Frontal cortex (tissue), 4 donors: ENCODE results near the gene ZNF827. TPM values are rescaled to one million over a fixed set of nuclear protein-coding genes. Genes with fewer than 3 reads are reported as not detected.

ENCODE experiments used
- DNase-seq, 2 donors: peaks; one replicate each; pipeline ENCODE4 v3.0.0; 2012; ENCODE audit warnings: low spot score in 2 of 2
- FAIRE-seq: peaks from 2 replicates; lab custom pipeline; 2012; peaks lifted over from hg19 to GRCh38; lab: Jason Lieb, UNC
- total RNA-seq: library from RNA; depleted of rRNA; stranded (reverse); fragments of >200 nt; gene quantifications from one replicate; pipeline ENCODE4 v1.2.3, GENCODE V29; 2014
- donor health status: control.
- donor health status: control.
- donor health status: control.

ZNF827 gene
- total RNA-seq, 1 donor from 2014 or later: 21.2 TPM

DNA sequence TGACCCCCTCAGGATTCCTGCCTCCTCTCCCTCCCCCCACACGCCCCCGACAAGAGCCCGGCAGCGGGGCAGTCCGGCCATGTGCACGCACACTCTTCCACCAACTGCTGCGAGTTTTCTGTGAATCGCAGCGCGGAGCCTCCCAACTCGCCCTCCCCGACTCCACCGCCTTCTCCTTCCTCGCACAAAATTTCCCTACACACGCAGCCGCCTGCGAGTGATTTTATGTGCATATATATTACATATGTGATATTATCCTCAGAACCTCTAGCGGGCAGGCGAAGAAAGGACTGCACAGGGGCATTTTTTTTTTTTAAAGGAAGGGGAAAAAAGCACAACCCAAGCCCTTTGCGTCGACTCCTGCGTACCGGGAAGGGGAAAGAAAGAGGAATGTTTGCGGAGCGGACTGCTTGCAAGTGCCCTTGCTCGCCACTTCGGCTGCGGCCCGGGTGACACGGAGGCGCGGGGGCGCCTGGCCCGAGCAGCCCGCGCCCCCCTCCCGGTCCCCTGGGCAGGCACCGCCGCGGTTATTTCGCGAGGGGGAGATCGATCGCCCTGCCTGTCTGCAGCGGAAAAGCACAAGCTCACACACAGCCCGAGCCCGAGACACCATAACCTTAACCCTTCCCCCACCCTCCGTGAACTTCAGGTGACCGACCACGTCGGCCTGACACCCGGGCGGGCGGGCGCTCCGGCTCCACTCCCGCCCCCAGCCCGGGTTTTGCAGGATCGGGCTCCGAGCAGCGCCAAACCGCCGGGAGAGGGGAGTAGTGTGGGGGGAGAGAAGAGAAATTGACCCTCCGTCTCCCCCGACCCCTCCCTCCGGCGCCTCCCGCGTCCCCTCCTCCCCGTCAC is 2.3 kb downstream of the ZNF827 start:
- DNase-seq (peak; percentile 61 to 76), FAIRE-seq (no peak)

DNA sequence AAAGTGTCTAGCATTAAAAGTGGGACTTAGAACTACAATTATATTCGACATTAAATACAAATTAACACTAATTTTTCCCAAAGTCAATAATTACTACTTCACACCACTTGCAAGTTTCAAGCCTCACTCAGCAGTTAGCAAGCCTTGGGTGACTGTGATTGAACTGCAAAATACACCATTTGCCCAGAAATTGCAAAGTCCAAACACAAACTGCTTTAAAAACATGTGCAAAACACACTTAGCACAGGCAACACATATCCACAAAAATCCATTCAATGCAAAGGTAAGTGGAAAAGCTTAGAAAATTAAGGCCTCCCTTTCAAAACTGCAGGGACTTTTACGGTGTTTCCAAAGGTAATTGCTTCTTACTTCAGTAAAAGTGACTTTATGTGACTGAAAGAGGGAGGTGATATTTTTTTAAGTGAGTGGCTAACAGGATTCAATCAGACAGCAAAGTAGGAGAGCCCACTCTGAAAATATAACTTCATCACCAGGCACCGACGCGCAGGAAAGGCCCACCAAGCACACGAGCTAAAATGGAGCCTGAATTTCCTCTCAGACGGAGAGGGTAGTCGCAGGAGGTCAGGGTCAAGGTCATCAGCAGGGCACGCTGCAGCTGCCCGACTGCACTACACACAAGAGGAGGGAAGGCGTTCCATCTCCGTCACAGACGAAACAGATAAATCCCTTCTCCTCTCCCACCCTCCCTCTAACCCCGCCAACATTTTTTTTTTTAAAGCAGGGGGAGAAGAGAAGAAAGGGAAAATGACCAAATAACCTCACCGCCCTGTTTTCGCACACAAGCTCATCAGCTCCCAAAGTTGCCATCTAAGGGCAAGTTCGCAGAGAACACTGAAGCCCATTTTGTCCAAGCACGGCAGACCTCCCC is 3.1 kb downstream of the ZNF827 start:
- no peak for FAIRE-seq
- DNase-seq: peak in 1 of 2 donors; percentile 41

GRCh38 chr4:145934434-145935047 is 4.1 kb downstream of the ZNF827 start:
- no peak for FAIRE-seq
- no peak for DNase-seq

- FAIRE-seq: no peak
- DNase-seq: no peak
These were observed 5.5 kb downstream of the ZNF827 start for GRCh38 chr4:145933134-145933533.

GRCh38 chr4:145931403-145931802 is 7.2 kb downstream of the ZNF827 start:
- FAIRE-seq (no peak), DNase-seq (no peak)

- FAIRE-seq (no peak), DNase-seq (no peak)
These were observed 8.0 kb downstream of the ZNF827 start for GRCh38 chr4:145930592-145930991.

GRCh38 chr4:145929415-145930178 is 9.0 kb downstream of the ZNF827 start:
- FAIRE-seq: no peak
- no peak for DNase-seq

- DNase-seq (no peak), FAIRE-seq (no peak)
These were observed 9.9 kb downstream of the ZNF827 start for GRCh38 chr4:145928748-145929147.

- no peak for FAIRE-seq
These were observed 11.6 kb downstream of the ZNF827 start for GRCh38 chr4:145927030-145927429.

GRCh38 chr4:145921231-145921630 is 17.4 kb downstream of the ZNF827 start:
- DNase-seq: no peak
- no peak for FAIRE-seq

More at GRCh38 chr4:145927030-145927429, 11.6 kb downstream of the ZNF827 start:
- DNase-seq: no peak

- FAIRE-seq: no peak
- no peak for DNase-seq
These were observed 18.4 kb downstream of the ZNF827 start for GRCh38 chr4:145920205-145920604.

GRCh38 chr4:145912376-145912775 is 26.2 kb downstream of the ZNF827 start:
- FAIRE-seq: no peak
- no peak for DNase-seq

DNA sequence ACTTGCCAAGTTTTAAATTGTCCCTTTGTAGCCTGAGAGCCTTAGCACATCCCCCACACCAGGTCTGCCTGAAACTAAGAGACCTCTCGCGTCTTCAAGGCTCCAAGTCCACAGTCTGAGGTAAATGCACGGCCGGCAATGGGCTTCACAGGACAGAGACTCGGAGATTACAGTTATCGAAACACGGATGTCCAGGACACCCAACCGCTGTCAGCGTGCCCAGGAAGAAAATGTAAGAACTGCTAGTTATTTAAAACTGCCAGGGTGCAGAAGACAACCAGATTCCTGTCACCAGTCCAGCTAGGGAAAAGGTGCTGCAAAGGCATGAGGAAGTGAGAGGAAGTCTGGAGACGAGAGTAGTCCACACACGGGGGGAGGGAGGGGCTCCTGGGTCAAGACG is 28.9 kb downstream of the ZNF827 start:
- no peak for FAIRE-seq

DNA sequence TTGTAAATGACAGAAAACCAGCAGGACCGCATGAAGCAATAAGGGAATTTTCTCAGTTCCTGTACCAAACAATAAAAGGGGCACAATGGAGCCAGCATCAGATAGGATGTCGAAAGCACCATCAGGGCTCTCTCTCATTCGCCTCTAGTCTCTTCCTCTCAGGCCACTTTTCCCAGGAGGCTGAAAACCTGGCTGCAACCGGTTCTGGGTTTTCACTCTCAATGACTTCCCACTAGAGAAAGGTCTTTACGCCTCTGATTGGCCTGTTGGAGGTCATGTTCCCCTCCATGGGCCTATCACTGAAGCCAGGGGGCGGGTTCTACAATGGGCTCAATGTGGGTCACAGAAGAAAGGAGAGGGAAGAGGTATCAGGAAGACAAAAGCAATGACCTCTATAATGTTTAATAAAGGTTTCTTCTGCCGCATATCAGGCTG is 29.3 kb downstream of the ZNF827 start:
- no peak for FAIRE-seq
- no peak for DNase-seq

More for the DNA sequence above, 28.9 kb downstream of the ZNF827 start:
- DNase-seq: no peak

DNA sequence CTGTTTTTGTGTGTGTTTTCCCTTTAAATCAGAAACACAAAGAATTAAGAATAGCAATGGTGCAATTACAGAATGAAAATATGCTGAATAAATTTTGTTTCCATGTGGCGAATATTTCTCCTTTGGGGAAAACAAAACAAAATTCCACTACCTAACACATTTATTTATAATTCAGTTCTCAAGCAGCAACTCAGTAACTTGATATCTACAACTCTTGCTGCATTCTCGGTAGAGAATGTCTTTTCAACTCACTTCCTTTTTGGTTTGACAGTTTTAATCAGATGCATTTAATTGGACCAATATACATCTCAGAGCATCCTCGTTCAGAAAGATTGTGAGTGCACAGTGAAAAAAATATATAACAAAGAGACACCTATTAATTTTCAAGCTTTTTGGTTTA is 30.8 kb downstream of the ZNF827 start:
- FAIRE-seq (no peak), DNase-seq (no peak)

DNA sequence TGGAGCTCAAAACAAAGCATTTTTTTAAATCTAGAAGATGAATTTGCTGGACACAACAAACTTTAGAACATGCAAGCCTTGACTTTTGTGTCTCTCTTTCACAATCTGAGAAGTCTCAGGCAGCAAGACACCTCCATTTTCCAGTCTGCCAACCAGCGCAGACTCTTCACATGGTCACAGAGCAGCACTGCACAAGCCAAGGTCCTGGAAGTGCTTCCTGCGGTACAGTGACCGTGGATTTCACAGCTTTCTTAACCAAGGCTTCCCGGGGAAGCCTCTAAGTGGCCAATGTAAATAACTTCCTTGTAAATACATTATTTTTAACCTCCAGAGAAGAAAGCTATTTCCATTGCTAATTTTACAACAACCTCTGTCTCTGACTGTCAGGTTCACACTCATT is 31.2 kb downstream of the ZNF827 start:
- FAIRE-seq: no peak
- DNase-seq: no peak

- DNase-seq (no peak), FAIRE-seq (no peak)
These were observed 34.0 kb downstream of the ZNF827 start for GRCh38 chr4:145904413-145905177.

DNA sequence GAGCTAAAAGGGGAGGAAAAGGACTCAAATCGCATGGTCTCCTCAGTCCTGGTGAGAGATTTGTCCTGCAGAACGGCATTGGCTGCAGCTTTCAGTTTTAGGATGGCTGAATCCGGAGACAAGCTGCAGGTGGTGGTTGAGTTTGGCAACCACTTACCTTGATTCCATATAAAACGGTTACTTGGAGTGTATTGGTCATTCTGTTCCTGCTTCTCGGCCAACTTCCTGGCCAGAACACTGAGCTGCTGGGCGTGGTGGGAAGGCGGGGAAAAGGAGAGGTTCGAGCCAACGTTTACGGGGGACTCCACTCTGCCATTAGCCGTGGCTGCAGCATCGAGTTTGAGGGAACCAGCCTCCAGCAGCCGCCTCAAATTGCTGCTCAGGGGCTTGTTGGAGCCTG is 36.1 kb downstream of the ZNF827 start:
- no peak for DNase-seq
- no peak for FAIRE-seq

GRCh38 chr4:145899886-145900460 is 38.6 kb downstream of the ZNF827 start:
- DNase-seq (no peak), FAIRE-seq (no peak)
